GM18499 (cell line): ENCODE measurements around the gene LHFPL3.
A peak's percentile ranks its signal among the peaks of the same experiment; 100 is the strongest.
"Not testable (repeated sequence)": the region's sequence is repeated elsewhere in the genome, so short reads cannot be mapped to it uniquely, and the experiment has no call there.

Experiments used
- ATAC-seq: cut with Tn5 transposase; IDR thresholded peaks from one replicate; pipeline ENCODE4 v1.9.1; 2021; ENCODE audit warnings: moderate number of reproducible peaks; ENCODE audit not compliant: insufficient read depth, unreplicated experiment

The LHFPL3 gene

GRCh38 chr7:104922182-104923009 lies 594.0 kb downstream of the LHFPL3 start:
- ATAC-seq = no peak

- ATAC-seq = peak; percentile 89
Observed at GRCh38 chr7:104923010-104923421, 594.6 kb downstream of the LHFPL3 start.

- ATAC-seq = not testable (repeated sequence)
Observed at GRCh38 chr7:104926189-104926588, 597.8 kb downstream of the LHFPL3 start.

- no peak for ATAC-seq
Observed at GRCh38 chr7:104926601-104927041, 598.2 kb downstream of the LHFPL3 start.

GRCh38 chr7:104927055-104927454 lies 598.7 kb downstream of the LHFPL3 start:
- ATAC-seq = no peak

GRCh38 chr7:104928721-104929400 lies 600.5 kb downstream of the LHFPL3 start:
- no peak for ATAC-seq

GRCh38 chr7:104929921-104930320 lies 601.5 kb downstream of the LHFPL3 start:
- ATAC-seq = no peak

- no peak for ATAC-seq
Observed at GRCh38 chr7:104931181-104931781, 602.9 kb downstream of the LHFPL3 start.

- no peak for ATAC-seq
Observed at GRCh38 chr7:104933022-104933421, 604.6 kb downstream of the LHFPL3 start.

GRCh38 chr7:104933521-104933988 lies 605.2 kb downstream of the LHFPL3 start:
- no peak for ATAC-seq

GRCh38 chr7:104934665-104935064 lies 606.3 kb downstream of the LHFPL3 start:
- no peak for ATAC-seq

GRCh38 chr7:104935276-104935675 lies 606.9 kb downstream of the LHFPL3 start:
- ATAC-seq = no peak

GRCh38 chr7:104936546-104936945 lies 608.1 kb downstream of the LHFPL3 start:
- no peak for ATAC-seq

- ATAC-seq = not testable (repeated sequence)
Observed at GRCh38 chr7:104937489-104937888, 609.1 kb downstream of the LHFPL3 start.

GRCh38 chr7:104938741-104939390 lies 610.5 kb downstream of the LHFPL3 start:
- no peak for ATAC-seq

- ATAC-seq = no peak
Observed at GRCh38 chr7:104940023-104940710, 611.8 kb downstream of the LHFPL3 start.

GRCh38 chr7:104943502-104944343 lies 615.3 kb downstream of the LHFPL3 start:
- peak; percentile 49 for ATAC-seq

GRCh38 chr7:104945599-104945956 lies 617.2 kb downstream of the LHFPL3 start:
- ATAC-seq = no peak

- ATAC-seq = no peak
Observed at GRCh38 chr7:104946338-104946737, 617.9 kb downstream of the LHFPL3 start.
